Measurements from ENCODE around the gene MYOF. TPM values are rescaled to one million over a fixed set of nuclear protein-coding genes. Genes with fewer than 3 reads are reported as not detected.

The MYOF gene
- total and polyA plus RNA-seq, 9 of the 15 experiments (the other 6 are each of a cell fraction or from before 2014, with no cell fraction given), result 0.06 to 0.27 TPM; not detected in 7

- Histone ChIP-seq H3K9me3 (replicated peaks; ENCODE audit: control insufficient read depth, insufficient read depth, low read depth, low read length) (no peaks in the 10 kb centered on the region), H3K27ac (ENCODE audit: extremely low read depth, low read depth, low read length) (no peak overlapping the region), H2AFZ (ENCODE audit: low read depth, low read length) (no peak overlapping the region), H3K4me3 (no peak overlapping the region), H3K27me3 (ENCODE audit: control insufficient read depth in 2 of 2, insufficient read depth in 2 of 2, low read length in 2 of 2) (peaks cover 0 to 11% of the 10 kb centered on the region in 2 experiments; a peak in 2 of 5 replicates), H3K4me2 (ENCODE audit: insufficient read depth, low read length) (no peak overlapping the region), H3K9me1 (ENCODE audit: control insufficient read depth, insufficient read depth, low read length) (no peaks in the 10 kb centered on the region), H4K20me1 (replicated peaks; ENCODE audit: control insufficient read depth, insufficient read depth, low read length) (0 out of 2 replicates have a peak, but pooled peaks cover 6% of the 10 kb centered on the region), H3K9ac (ENCODE audit: insufficient read depth in 1 of 2, low read depth in 2 of 2, low read length in 2 of 2) (no peak overlapping the region), H3K4me1 (replicated peaks in 1 of 2; ENCODE audit: control insufficient read depth in 2 of 2, insufficient read depth in 2 of 2, low read length in 2 of 2) (peaks cover 2% of the 10 kb centered on the region in 2 experiments; a peak in 3 of 5 replicates), H3K79me2 (ENCODE audit: control insufficient read depth, insufficient read depth, low read length) (peaks cover 2% of the 10 kb centered on the region; the same call in 2 of the 3 replicates), H3K36me3 (ENCODE audit: control insufficient read depth, insufficient read depth, low read length) (no peaks in the 10 kb centered on the region)
- TF ChIP-seq ZNF140 (CRISPR knock-in tag; IDR thresholded peaks at IDR 0.05) (no peak), JUNB (CRISPR knock-in tag; conservative IDR thresholded peaks at IDR 0.05) (no peak), ZNF212 (CRISPR knock-in tag; IDR thresholded peaks at IDR 0.05) (no peak), SMARCA5 (IDR thresholded peaks at IDR 0.05) (0 out of 2 replicates have a peak, but pooled peaks have one; percentile 38), ZFP36 (IDR thresholded peaks at IDR 0.05; ENCODE audit: low read depth, low read length, partially characterized antibody) (peak; percentile 97), PHB2 (IDR thresholded peaks at IDR 0.05; ENCODE audit: low read depth) (no peak), RBM25 (IDR thresholded peaks at IDR 0.05; ENCODE audit: low read depth, low read length, severe bottlenecking) (peak; percentile 91), REST (IDR thresholded peaks at IDR 0.05; ENCODE audit: borderline replicate concordance) (no peak), REST (CRISPR knock-in tag; IDR thresholded peaks at IDR 0.05; ENCODE audit: low read depth) (no peak), ZFP30 (CRISPR knock-in tag; IDR thresholded peaks at IDR 0.05; ENCODE audit: borderline replicate concordance) (no peak)
- in situ Hi-C loops (cut with MboI) (no loop called here), intact Hi-C loops (cut with micrococcal nuclease) (no loop called here)
- POLR2A ChIA-PET, result interaction anchor here (0.6 to 1.3 kb wide), 2 partner anchors 9 to 35 kb away, joined by 3 to 7 read pairs; partner anchors contain the start of gene MYOF
- 9% methylated on average over 2 of the region's 2 CpGs for WGBS (ENCODE audit: insufficient coverage, low coverage, missing lambda C conversion rate)
- no peak for FAIRE-seq
- no peak for ATAC-seq
- no peak for DNase-seq (ENCODE audit: extremely low read depth in 1 of 4, low spot score in 3 of 4)
- CTCF ChIA-PET (ENCODE audit: low intra/inter-chr PET ratio), result no interaction called here
- BruUV-seq (replicated peaks), result no TSS peak
These were observed 9.5 kb upstream of the MYOF start for GRCh38 chr10:93491602-93492121.

Measured in K562 (cell line).